Measurements from ENCODE around the gene ARMH3. TPM values are rescaled to one million over a fixed set of nuclear protein-coding genes. Genes with fewer than 3 reads are reported as not detected.
"Not testable (repeated sequence)": the region's sequence is repeated elsewhere in the genome, so short reads cannot be mapped to it uniquely, and the experiment has no call there.

ARMH3 gene
- total RNA-seq, 2 donors from 2014 or later, result 5.6 to 8.3 TPM

- no peaks in the 10 kb centered on the region for H3K36me3 ChIP-seq (replicated peaks in 1 of 2; ENCODE audit: insufficient read depth in 1 of 2, low read depth in 2 of 2)
- intact Hi-C loops (cut with DNase I), result loop anchor here (10.0 kb wide), 2 partner anchors 116 to 176 kb away; no protein-coding TSS in a partner anchor
These were observed 45.0 kb downstream of the ARMH3 start for GRCh38 chr10:102010961-102011360.

GRCh38 chr10:102009801-102010425, 46.1 kb downstream of the ARMH3 start:
- H3K4me3 ChIP-seq, result no peak overlapping the region
- H3K27me3 ChIP-seq, result no peaks in the 10 kb centered on the region
- DNase-seq (peak; percentile 57 to 82 (median 66)), ATAC-seq (peak; percentile 97)
- no peaks in the 10 kb centered on the region for H3K9me3 ChIP-seq
- WGBS, 2 donors, result 94 to 97% methylated on average over 1 of the region's 1 CpG
- TF ChIP-seq CTCF (IDR thresholded peaks at IDR 0.05) (peak; percentile 68 to 97 (median 92)), POLR2A (IDR thresholded peaks at IDR 0.05) (no peak)
- no peak overlapping the region for H3K27ac ChIP-seq
- peaks cover 3% of the 10 kb centered on the region for H3K4me1 ChIP-seq
- intact Hi-C loops (cut with DNase I), result loop anchor here (10.0 kb wide), 2 partner anchors 115 to 175 kb away; no protein-coding TSS in a partner anchor
- peaks cover 0 to 1% of the 10 kb centered on the region in 2 donors for H3K36me3 ChIP-seq (replicated peaks in 1 of 2; ENCODE audit: insufficient read depth in 1 of 2, low read depth in 2 of 2)

More at GRCh38 chr10:102010961-102011360, 45.0 kb downstream of the ARMH3 start:
- peak in 1 of 4 donors; percentile 10 for DNase-seq
- Histone ChIP-seq H3K27me3 (no peaks in the 10 kb centered on the region), H3K4me3 (no peak overlapping the region), H3K9me3 (no peaks in the 10 kb centered on the region), H3K4me1 (peaks cover 3% of the 10 kb centered on the region), H3K27ac (no peak overlapping the region)
- no peak for ATAC-seq
- 71 to 81% methylated on average over 4 of the region's 4 CpGs for WGBS, 2 donors
- TF ChIP-seq CTCF (IDR thresholded peaks at IDR 0.05) (no peak), POLR2A (IDR thresholded peaks at IDR 0.05) (no peak)

- DNase-seq, result no peak
- H3K4me1 ChIP-seq, result peaks cover 3% of the 10 kb centered on the region
- H3K4me3 ChIP-seq, result no peak overlapping the region
- intact Hi-C loops (cut with DNase I), result no loop called here
- H3K9me3 ChIP-seq, result no peaks in the 10 kb centered on the region
- H3K36me3 ChIP-seq (replicated peaks in 1 of 2; ENCODE audit: insufficient read depth in 1 of 2, low read depth in 2 of 2), result peaks cover 0 to 5% of the 10 kb centered on the region in 2 donors
- H3K27ac ChIP-seq, result no peak overlapping the region
- H3K27me3 ChIP-seq, result no peaks in the 10 kb centered on the region
- TF ChIP-seq CTCF (IDR thresholded peaks at IDR 0.05) (no peak), POLR2A (IDR thresholded peaks at IDR 0.05) (no peak)
- ATAC-seq, result no peak
- 71 to 80% methylated on average over 3 of the region's 3 CpGs for WGBS, 2 donors
These were observed 48.2 kb downstream of the ARMH3 start for GRCh38 chr10:102007796-102008195.

- intact Hi-C loops (cut with DNase I), result not testable (repeated sequence)
- 72 to 91% methylated on average over 4 of the region's 4 CpGs for WGBS, 2 donors
These were observed 48.9 kb downstream of the ARMH3 start for GRCh38 chr10:102007031-102007430.

GRCh38 chr10:102004376-102004775, 51.6 kb downstream of the ARMH3 start:
- no peaks in the 10 kb centered on the region for H3K4me1 ChIP-seq
- no peak overlapping the region for H3K4me3 ChIP-seq
- DNase-seq (no peak), ATAC-seq (no peak)
- TF ChIP-seq POLR2A (IDR thresholded peaks at IDR 0.05) (no peak), CTCF (IDR thresholded peaks at IDR 0.05) (no peak)
- H3K27me3 ChIP-seq, result no peaks in the 10 kb centered on the region
- no peaks in the 10 kb centered on the region for H3K9me3 ChIP-seq
- H3K36me3 ChIP-seq (replicated peaks in 1 of 2; ENCODE audit: insufficient read depth in 1 of 2, low read depth in 2 of 2), result peaks cover 0 to 7% of the 10 kb centered on the region in 2 donors
- H3K27ac ChIP-seq, result no peak overlapping the region
- intact Hi-C loops (cut with DNase I), result no loop called here

More at GRCh38 chr10:102007031-102007430, 48.9 kb downstream of the ARMH3 start:
- not testable (repeated sequence) for ATAC-seq; H3K27ac ChIP-seq; H3K9me3 ChIP-seq; H3K27me3 ChIP-seq; H3K36me3 ChIP-seq (replicated peaks in 1 of 2; ENCODE audit: insufficient read depth in 1 of 2, low read depth in 2 of 2); H3K4me3 ChIP-seq; DNase-seq; H3K4me1 ChIP-seq

Measured in body of pancreas (tissue), 4 donors.